Bone marrow (tissue), 2 donors: ENCODE measurements around the gene SS18.
A peak's percentile ranks its signal among the peaks of the same experiment; 100 is the strongest.
"Not testable (repeated sequence)": the region's sequence is repeated elsewhere in the genome, so short reads cannot be mapped to it uniquely, and the experiment has no call there.

Experiments used
- DNase-seq, 2 donors: peaks; one replicate each; lab custom pipeline; 2025; lab: John Stamatoyannopoulos, UW

SS18 gene, protein sequence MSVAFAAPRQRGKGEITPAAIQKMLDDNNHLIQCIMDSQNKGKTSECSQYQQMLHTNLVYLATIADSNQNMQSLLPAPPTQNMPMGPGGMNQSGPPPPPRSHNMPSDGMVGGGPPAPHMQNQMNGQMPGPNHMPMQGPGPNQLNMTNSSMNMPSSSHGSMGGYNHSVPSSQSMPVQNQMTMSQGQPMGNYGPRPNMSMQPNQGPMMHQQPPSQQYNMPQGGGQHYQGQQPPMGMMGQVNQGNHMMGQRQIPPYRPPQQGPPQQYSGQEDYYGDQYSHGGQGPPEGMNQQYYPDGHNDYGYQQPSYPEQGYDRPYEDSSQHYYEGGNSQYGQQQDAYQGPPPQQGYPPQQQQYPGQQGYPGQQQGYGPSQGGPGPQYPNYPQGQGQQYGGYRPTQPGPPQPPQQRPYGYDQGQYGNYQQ

DNA sequence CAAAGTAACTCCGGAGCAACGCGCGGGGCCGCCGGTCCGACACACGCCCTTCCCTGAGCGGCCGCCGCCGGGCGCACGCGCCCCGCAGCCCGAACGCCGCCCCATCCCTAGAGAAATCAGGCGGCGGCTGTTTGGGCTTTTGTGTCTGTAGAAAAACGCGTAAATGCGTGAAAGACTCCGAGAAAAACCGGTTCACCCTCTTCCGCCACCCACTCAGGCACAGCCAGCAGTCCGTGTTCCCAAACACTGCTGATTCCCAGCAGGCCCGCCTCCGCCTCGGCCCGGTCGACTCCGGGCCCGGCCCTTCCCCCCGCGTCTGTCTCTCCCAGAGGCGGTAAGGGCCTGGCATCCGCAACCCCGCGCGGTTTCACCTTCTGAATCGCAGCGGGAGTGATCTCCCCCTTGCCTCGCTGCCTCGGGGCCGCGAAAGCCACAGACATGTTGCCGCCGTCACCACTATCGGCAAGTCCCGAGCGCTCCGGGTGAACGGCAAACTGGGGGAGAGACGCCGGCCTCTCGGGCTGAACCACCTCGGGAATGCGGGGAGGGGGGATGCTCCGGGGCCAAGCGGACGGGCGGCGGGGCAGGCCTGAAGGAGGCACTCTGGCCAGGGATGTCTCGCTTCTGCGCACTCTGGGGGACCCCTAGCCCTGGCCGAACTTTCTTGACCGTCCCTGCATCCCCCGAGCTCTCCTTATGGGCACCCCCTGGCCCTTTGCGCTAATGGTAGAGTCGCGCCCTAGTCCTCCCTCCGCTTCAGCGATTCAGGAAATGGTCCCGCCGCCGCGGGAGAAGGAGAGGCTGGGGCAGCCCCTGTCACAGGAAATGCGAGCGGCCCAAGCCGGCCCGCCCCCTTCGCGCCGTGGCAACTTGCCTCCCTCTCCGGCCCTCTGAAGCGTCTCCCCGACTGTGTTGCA lies at the start of gene SS18:
TSS of gene SS18 (minus strand) at position 484 of the 917 bp plus-strand sequence. CDS start at position 440, 44 bp downstream.
- DNase-seq: peak; percentile 82 to 99

DNA sequence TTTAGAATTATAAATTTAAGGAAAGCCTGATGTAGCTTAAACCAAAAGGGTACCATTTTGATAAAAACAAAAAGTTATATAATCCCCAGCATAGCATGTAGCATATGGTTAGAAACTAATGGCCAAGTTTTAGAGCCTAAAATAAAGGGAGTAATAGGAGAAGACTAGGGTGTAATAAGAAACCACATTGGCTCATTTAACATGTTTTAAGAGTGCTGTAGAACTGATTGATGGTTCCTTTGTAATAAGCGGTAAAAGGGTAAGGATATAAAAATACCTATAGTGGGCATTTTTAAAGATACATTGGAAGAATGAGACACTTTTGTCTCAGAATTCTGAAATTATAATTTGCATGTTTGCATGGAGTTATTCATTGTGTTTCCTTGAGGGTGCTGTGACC lies 45.1 kb upstream of the SS18 start:
- no peak for DNase-seq

DNA sequence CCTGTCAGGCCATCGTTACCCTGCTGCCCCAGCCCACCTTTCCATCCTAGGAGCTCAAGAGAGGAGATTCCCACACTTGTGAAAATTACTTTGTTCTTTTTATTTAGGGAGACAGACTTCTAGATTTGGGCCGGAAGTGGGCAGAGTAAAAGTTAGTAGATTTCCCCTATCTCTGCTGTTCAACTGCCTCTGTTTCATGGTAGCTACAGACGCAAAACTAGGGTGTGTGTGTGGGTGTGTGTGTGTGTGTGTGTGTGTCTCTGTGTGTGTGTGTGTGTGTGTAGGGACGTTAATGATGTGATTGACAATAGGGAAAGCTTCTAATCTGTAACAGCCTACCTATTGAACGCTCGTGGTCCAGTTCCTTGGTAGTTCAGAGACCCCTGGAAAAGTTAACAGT lies 43.7 kb upstream of the SS18 start:
- no peak for DNase-seq

DNA sequence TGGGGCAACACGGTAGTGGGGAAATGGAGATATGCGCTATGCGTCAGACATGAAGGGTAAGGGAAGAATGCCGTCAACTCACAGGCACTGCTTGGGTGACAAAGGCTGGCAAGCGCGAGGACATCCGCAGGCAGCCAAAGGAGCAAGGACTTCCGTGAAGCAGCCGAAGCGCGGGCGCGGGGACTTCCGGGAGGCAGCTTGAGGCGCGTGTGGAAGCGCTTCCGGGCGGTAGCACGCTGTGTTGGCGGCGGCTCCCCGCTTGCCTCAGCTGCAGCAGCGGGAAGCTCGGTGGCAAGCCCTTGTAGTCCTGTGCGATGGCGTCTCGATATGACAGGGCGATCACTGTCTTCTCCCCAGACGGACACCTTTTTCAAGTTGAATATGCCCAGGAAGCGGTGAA lies 43.2 kb upstream of the SS18 start, which contains the start of gene PSMA8:
TSS of gene PSMA8 (plus strand) at position 218 of the 400 bp plus-strand sequence. CDS start at position 315, 97 bp downstream.
- peak in 1 of 2 donors; percentile 26 for DNase-seq

DNA sequence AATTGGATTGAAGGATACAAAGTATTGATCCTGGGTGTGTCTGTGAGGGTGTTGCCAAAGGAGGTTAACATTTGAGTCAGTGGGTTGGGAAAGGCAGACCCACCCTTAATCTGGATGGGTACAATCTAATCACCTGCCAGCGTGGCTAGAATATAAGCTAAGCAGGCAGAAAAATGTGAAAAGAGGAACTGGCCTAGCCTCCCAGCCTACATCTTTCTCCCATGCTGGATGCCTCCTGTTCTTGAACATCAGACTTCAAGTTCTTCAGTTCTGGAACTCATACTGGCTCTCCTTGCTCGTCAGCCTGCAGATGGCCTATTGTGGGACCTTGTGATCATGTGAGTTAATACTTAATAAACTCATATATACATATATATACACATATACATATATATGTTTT lies 37.8 kb upstream of the SS18 start:
- not testable (repeated sequence) for DNase-seq

DNA sequence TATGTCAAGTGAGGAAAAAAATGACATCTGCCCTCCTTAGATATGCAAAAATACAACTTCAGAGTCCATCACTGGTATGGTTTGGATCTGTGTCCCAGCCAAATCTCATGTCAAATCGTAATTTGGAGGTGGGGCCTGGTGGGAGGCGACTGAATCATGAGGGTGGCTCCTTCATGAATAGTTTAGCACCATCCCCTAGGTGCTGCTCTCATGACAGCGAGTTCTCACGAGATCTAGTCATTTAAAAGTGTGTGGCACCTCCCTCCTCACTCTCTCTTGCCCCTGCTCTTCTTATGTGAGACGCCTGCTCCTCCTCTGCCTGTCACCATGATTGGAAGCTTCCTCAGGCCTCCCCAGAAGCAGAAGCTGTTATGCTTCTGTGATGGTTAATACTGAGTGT lies 37.4 kb upstream of the SS18 start:
- DNase-seq: no peak

DNA sequence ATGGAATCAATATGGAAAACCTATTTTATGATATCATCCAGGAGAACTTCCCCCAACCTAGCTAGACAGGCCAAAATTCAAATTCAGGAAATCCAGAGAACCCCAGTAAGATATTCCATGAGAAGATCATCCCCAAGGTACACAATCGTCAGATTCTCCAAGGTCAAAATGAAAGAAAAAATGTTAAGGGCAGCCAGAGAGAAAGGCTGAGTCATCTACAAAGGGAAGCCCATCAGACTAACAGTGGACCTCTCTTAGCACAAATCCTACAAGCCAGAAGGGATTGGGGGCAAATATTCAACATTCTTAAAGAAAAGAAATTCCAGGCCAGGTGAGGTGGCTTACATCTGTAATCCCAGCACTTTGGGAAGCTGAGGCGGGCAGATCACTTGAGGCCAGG lies 31.6 kb upstream of the SS18 start:
- not testable (repeated sequence) for DNase-seq

DNA sequence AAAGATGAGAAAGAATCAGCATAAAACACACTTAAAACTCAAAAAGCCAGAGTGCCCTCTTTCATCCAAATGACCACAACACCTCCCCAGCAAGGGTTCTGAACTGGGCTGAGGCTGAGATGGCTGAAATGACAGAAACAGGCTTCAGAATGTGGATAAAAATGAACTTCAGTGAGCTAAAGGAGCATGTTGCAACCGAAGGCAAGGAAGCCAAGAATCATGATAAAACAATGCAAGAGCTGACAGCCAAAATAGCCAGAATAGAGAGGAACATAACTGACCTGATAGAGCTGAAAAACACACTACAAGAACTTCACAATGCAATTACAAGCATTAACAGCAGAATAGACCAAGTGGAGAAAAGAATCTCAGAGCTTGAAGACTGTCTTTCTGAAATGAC lies 31.1 kb upstream of the SS18 start:
- no peak for DNase-seq

DNA sequence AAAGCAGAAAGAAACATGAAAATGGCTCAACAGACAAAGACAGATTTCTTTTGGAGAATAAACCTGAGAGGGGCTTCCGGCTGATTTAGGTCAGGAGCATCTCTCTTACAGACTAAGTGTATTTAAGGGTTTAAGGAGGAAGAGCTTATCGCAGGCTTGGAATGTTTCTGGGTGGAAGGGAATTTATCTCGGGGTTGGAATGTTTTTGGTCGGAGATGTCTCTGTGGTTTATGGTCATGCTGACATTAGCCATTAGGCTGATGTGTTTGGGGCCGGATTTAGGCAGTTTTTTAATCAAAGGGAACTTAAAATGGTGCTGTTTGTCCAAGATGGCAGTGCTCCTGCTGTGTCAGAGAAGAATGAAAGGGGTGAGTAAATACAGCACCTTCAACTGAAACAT lies 28.8 kb upstream of the SS18 start:
- DNase-seq: no peak

DNA sequence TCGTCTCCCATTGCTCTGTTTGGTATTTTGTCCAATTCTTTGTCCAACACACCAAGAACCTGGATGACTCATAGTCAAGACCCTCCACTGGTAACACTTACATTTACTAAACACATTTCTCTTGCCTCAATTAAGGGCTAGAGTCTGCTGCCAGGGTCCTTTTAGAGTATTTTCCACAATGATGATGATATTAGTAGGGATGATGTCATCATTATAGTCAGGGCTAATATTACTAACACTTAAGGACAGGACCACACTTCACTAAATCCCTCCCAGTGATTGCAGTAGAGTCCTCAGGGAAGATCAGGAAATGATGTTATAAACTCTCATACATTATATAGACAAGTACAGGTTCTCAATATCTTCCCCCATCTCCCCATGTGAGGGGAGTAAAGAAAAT lies 13.6 kb upstream of the SS18 start:
- DNase-seq: no peak

DNA sequence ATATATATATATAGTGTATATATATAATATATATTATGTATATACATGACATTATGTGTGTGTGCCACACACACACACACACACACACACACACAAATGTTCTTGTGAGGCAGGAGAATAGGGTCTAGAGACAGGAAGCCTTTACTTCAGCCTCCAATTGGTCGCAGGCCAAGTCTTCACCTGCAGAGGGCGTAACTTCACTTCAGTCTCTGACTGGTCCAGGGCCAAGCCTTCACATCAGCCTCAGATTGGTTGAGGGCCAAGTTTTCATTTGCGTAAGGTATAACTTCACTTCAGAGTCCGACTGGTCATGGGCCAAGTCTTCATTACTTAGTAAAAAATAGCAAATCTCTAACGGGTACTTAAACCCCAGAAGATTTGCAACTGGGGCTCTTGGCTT lies 13.2 kb upstream of the SS18 start:
- DNase-seq: no peak

DNA sequence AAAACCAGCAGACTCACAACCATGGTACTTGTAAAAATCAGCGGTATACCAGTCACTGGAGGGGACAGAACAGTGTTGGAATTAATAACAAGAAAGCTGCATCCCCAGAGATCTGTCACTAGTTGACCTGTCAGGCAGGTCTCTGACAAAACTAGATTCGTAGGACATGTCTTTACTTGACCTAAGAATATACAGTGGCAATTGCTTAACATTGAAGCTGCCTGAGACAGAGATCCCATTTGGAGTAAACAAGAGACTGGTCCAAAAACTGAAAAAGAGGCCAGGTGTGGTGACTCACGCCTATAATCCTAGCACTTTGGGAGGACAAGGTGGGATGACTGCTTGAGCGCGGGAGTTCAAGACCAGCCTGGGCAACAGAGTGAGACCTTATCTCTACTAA lies 7.2 kb upstream of the SS18 start:
- no peak for DNase-seq

DNA sequence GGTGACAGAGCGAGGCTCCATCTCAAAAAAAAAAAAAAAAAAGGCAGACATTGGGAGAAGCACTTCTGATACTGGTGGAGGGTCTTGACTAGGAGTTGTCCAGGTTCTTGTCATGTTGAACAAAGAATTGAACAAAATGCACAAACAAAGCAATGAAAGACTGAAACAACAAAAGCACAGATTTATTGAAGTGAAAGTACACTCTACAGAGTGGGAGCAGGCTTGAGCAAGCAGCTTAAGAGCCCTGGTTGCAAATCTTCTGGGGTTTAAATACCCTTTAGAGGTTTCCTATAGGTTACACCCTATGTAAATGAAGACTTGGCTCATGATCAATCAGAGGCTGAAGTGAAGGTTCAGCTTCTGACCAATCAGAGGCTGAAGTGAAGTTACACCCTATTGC lies 6.4 kb upstream of the SS18 start:
- DNase-seq: no peak

DNA sequence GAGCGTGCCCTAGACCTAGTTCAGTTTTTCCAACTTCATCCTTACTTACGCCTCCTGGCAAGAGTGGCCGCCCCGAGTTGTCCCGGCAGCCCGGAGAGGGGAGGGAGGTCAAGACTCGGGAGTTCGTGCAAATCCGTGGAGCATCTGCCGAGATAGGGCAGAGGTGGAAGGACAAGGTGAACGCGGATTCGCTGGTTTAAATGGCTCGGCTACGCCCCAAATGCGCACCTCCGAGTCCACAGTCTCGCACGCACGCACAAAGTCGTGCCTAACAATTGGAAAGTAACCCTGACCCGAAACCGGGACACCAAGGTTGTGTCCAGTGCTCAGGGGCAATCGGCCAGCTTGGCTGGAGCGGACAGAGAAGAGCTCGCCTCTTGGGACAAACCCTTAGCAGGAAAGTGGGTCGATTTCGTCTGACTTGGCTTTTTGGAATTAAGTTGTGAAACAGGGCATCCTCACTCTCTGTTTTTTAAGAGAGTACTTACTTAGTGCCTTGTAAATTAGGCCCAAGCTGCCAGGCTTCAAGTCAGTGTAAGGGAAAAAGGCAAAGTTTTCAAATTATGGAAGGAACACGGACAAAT lies 726 bp upstream of the SS18 start:
- DNase-seq: no peak

DNA sequence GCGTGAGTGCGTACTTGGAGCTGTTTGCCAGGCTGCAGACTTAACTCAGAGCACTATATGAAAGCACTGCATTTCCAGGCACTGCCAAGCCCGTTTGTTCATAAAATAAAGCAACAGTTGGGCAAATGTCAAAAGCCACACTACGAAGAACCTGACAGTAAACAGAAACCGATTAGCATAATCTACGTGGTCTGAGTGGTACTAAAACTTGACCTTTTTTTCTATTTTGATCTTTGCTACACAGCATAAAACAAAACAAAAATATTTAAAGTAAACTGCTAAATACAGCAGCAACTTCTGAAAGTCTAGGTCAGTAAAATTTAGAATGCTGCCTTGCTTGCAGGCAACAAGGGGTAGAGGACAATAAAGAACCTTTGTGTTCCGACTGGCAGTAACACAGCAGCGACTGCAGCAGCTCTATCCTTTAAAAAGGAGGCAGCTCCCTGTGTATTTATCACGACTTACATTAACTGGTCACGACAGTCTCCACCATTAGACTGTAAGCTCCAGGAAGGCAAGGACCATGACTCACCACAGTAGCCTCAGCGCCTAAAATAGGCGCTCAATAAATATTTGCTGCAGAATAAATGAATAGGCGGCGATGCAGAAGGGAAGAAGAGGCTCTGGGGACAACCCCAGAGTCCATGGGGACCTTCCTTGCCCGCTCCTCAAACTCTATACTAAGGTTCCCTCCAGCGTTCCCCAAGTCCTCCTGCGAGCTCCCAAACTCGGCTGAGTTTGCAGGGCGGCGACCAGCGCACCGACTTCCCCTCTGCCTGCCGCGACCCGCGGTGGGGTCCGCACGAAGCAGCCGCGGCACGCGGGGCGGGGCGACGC lies 902 bp downstream of the SS18 start:
- DNase-seq: peak in 1 of 2 donors; percentile 54

DNA sequence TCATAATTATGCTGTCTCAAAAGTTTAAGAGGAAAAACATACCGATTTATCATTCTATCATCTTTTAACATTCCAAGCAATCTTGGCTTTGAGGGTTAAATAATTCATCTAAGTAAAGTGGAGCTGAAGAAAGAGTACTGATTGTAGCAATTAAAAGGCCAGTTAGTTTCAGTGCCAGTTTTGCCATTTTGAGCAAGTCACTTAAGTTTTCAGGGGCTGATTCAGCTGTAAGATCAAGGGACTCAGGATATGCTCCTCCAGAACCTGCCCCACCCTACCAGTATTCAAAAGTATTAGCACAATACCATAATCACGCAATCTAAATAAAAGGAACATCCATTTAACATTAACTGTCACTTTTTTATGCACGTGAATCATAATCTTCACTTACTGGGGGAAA lies 1.9 kb downstream of the SS18 start:
- DNase-seq: no peak

DNA sequence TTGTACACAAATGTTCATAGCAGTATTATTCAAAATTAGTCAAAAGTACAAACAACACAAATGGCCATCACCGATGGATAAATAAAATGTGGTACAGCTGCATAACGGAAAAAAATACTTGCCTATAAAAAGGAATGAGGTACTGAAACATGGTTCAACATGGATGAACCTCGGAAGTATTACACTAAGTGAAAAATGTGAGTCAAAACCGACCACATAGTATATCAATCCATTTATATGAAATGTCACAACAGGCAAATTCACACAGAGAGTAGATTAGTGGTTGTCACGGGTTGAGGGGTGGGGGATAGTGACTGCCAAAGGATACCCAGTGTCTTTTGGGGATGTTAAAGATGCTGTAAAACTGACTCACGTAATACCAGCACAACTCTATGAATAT lies 3.5 kb downstream of the SS18 start:
- no peak for DNase-seq

DNA sequence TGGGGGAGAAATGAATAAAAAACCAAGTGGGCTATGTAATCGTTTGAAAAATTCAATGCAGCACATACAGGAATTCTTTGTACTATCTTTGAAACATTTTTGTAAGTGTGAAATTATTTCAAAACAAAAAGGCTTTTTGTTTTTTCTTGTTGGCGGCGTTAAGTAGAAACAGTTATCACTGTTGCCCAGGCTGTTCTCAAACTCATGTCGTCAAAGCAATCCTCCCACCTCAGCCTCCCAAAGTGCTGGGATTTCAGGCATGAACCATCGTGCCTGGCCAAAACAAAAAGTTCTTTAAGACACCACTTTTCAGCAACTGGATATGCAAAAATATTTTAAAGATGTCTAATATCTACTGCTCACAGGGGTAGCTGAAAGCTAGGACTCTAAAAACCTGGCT lies 5.4 kb downstream of the SS18 start:
- no peak for DNase-seq

DNA sequence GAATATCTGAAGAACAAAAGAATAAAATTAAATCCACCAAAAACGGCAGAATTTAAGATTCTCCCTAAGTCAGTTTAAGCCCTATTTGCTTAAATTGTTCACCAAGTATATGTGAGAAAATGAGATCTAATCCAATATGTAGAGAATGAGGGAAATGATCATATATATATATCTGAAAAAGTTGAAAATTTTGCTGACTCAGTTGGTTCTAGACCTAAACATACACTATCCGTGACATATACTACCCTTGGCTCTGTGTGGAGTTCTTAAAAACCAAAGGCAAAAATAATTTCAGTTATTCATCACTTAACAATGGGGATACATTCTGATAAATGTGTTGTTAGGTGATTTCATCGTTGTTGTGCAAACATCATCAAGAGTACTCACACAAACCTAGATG lies 7.3 kb downstream of the SS18 start:
- DNase-seq: no peak

DNA sequence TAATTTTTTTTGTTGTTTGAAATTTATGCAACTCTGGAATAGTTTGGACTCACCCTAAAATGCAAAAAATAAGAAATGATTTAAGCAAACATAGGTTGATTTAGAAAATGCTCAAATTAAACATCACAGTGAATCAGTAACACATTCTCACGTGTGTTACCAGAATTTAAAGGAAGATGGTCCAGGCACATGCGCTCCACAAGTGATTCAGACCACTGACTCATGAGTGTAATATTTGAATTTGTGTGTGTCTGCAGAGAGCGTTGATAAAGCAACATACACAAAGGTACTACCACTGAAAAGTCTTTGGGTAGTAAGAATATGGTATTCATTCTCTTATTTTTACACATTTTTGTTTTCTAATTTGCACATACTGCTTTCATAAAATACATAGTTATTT lies 7.9 kb downstream of the SS18 start:
- no peak for DNase-seq

DNA sequence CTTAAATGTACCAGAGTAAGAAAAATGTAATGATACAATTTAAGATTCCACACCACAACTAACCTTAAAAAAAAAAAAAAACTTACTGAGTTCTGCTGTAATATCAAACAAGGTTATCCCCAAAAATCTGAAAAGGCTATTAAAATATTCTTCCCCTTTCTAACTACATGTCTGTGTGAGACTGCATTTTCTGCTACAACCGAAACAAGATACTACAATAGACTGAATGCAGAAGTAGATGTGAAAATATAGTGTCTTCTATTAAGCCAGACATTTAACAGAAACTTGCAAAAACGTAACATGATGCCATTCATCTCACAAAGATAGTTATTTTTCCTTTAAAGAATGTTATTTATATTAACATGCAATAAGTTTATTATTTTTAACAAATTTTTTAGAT lies 16.2 kb downstream of the SS18 start:
- DNase-seq: no peak

DNA sequence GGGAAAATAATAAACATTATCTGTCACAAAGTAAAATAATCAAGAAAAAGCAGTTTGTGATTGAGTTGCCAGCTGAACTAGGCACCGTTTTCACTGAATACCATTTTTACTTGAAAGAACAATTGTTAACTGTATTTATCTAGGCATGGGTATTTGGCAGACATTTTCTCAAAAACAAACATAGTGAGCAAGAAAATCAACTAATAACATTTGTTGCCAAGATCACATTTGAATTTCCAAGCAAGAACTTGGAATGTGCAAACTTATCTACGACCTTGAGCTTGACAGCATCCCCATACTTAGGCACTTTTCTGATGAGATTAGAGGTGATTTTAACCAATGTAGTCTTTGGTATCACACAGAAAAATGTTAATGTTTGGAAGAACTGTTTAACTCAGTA lies 16.7 kb downstream of the SS18 start:
- DNase-seq: no peak
